GM12891 (cell line): ENCODE results near the gene ACAT2.

Experiments used
- POLR2A ChIP-seq: IDR thresholded peaks from 2 replicates; pipeline ENCODE4 v1.6.1; 2011; ENCODE audit warnings: low read depth, low read length, control low read depth
- POLR2AphosphoS5 ChIP-seq: IDR thresholded peaks from 2 replicates; pipeline ENCODE4 v1.6.1; 2011; ENCODE audit warnings: low read depth, low read length, control low read depth
- SPI1 ChIP-seq: IDR thresholded peaks from 2 replicates; pipeline ENCODE4 v1.6.1; 2011; ENCODE audit warnings: low read depth, low read length, control low read depth

GRCh38 chr6:159800141-159800865, 38.5 kb downstream of the ACAT2 start, which contains the start of gene PNLDC1:
- TF ChIP-seq POLR2AphosphoS5 (no peak), POLR2A (no peak), SPI1 (no peak)
